Measurements from ENCODE around the gene NR2F6. TPM values are rescaled to one million over a fixed set of nuclear protein-coding genes. Genes with fewer than 3 reads are reported as not detected.
A peak's percentile ranks its signal among the peaks of the same experiment; 100 is the strongest.

Gene NR2F6
- total RNA-seq, 1 experiment from 2014 or later = 134 TPM

DNA sequence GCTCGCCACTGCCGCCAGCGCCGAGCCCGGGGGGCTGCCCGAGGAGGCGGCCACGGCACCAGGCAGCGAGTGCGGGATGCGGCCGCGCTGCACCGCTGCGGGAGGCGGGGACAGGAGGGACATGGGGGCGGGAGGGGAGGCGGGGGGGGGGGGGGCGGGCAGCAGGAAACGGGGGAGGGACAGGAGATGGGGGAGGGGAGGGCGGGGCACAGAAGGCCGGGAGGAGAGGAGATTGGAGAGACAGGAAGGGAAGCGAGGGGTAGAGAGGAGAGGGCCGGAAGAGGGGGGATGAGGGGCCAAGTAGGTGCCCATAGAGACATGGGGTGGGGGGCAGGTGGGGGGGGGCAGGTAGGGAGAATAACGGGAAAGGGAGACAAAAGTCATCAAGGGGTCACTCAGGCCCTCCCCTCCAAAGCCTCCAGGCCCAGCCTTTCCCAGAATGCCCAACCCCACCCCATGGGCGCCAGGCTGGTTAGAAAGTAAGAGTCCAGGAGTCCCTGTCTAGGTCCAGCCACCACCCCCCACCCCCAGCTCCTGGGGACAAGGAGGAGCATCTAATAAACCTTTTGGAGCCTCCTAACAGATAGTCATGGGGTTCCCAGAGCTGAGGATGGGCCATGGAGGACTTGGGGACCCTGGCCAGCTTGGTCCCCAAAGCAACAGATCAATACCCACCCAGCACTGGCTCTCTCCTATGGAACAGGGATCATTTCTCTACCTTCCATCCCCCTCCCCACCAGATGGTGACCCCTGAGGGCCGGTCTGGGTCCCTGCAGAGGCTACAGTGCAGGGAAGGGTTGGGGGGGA, 9.5 kb downstream of the NR2F6 start:
- peak overlapping the region; percentile 18; the same call in 1 of the 2 replicates for H3K14ac ChIP-seq (ENCODE audit: insufficient read depth, low read length)

More for the DNA sequence above, 9.5 kb downstream of the NR2F6 start:
- Histone ChIP-seq H3K23ac (ENCODE audit: insufficient read length, low read depth, low read length) (no peak overlapping the region), H3K79me2 (ENCODE audit: insufficient read depth, low read length) (peaks cover 8% of the 10 kb centered on the region), H4K20me1 (ENCODE audit: control insufficient read depth, insufficient read depth, insufficient read length) (no peaks in the 10 kb centered on the region), H2BK120ac (ENCODE audit: low read depth, low read length, poor library complexity, severe bottlenecking) (no peak overlapping the region), H3K18ac (ENCODE audit: insufficient read length, low read depth, low read length) (no peak overlapping the region), H2BK20ac (ENCODE audit: low read depth, low read length, poor library complexity, severe bottlenecking) (no peak overlapping the region), H2AK5ac (ENCODE audit: insufficient read length, low read length) (no peak overlapping the region), H2AFZ (ENCODE audit: low read length) (no peak overlapping the region), H4K8ac (replicated peaks; ENCODE audit: insufficient read length, low read depth, low read length) (no peak overlapping the region), H3K56ac (ENCODE audit: insufficient read length, low read depth, low read length) (no peak overlapping the region), H3K79me1 (ENCODE audit: insufficient read depth, low read depth, low read length, poor library complexity, severe bottlenecking) (peaks cover 5% of the 10 kb centered on the region), H2BK12ac (ENCODE audit: insufficient read length, low read depth, low read length) (no peak overlapping the region), H2BK15ac (ENCODE audit: low read depth, low read length) (no peak overlapping the region), H3K27ac (ENCODE audit: insufficient read length, low read depth, low read length) (no peak overlapping the region), H2BK5ac (ENCODE audit: insufficient read length, low read length) (no peak overlapping the region), H3K9me3 (ENCODE audit: control insufficient read depth, low read depth, low read length) (no peaks in the 10 kb centered on the region), H3K4me1 (ENCODE audit: insufficient read depth, low read length) (no peaks in the 10 kb centered on the region), H3K4ac (ENCODE audit: low read depth, low read length) (no peak overlapping the region), H3K9ac (ENCODE audit: extremely low read depth, insufficient read length, low read length) (no peak overlapping the region), H3K23me2 (ENCODE audit: insufficient read length, low read depth, low read length, poor library complexity, severe bottlenecking) (peaks cover 6% of the 10 kb centered on the region), H4K91ac (ENCODE audit: insufficient read length, low read depth, low read length) (no peak overlapping the region), H3K4me2 (ENCODE audit: insufficient read depth, insufficient read length, low read length) (peak overlapping the region; percentile 69), H4K5ac (ENCODE audit: insufficient read length, low read depth, low read length) (no peak overlapping the region), H3T11ph (ENCODE audit: low read length) (no peak overlapping the region), H3K27me3 (ENCODE audit: insufficient read depth, low read length) (no peaks in the 10 kb centered on the region)
- peaks cover 19 to 66% (median 51%) of the 10 kb centered on the region in 3 experiments; a peak in 6 of 7 replicates for H3K36me3 Mint-ChIP-seq (ENCODE audit: insufficient read depth in 1 of 3, low read depth in 3 of 3)
- H3K9me3 Mint-ChIP-seq = no peaks in the 10 kb centered on the region
- H3K27me3 Mint-ChIP-seq (ENCODE audit: low read depth) = no peaks in the 10 kb centered on the region
- TF ChIP-seq, protein P1, sequence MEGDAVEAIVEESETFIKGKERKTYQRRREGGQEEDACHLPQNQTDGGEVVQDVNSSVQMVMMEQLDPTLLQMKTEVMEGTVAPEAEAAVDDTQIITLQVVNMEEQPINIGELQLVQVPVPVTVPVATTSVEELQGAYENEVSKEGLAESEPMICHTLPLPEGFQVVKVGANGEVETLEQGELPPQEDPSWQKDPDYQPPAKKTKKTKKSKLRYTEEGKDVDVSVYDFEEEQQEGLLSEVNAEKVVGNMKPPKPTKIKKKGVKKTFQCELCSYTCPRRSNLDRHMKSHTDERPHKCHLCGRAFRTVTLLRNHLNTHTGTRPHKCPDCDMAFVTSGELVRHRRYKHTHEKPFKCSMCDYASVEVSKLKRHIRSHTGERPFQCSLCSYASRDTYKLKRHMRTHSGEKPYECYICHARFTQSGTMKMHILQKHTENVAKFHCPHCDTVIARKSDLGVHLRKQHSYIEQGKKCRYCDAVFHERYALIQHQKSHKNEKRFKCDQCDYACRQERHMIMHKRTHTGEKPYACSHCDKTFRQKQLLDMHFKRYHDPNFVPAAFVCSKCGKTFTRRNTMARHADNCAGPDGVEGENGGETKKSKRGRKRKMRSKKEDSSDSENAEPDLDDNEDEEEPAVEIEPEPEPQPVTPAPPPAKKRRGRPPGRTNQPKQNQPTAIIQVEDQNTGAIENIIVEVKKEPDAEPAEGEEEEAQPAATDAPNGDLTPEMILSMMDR (conservative IDR thresholded peaks at IDR 0.05) = no peak
- H3K27ac Mint-ChIP-seq = peak overlapping the region in 2 of 3 experiments; percentile 35 to 68; a peak in 1 of 7 replicates
- peak overlapping the region; percentile 81 to 87 for H3K4me3 Mint-ChIP-seq
- H3K4me1 Mint-ChIP-seq = peaks cover 20% of the 10 kb centered on the region in 2 experiments
- no CpG with 5 or more reads among the region's 27 CpGs for WGBS (ENCODE audit: extremely low coverage, insufficient read length, low lambda C conversion rate)
- DNase-seq = peak; percentile 84

All from H9 (cell line).